ENCODE results near the gene KHDC3L.
"Not testable (repeated sequence)": the region's sequence is repeated elsewhere in the genome, so short reads cannot be mapped to it uniquely, and the experiment has no call there.

Gene KHDC3L

GRCh38 chr6:73371984-73372383, 9.5 kb downstream of the KHDC3L start:
- DNase-seq = no peak

GRCh38 chr6:73372516-73372915, 10.1 kb downstream of the KHDC3L start:
- no peak for DNase-seq

- DNase-seq = no peak
These were observed 12.8 kb downstream of the KHDC3L start for GRCh38 chr6:73375216-73375615.

GRCh38 chr6:73377225-73377624, 14.8 kb downstream of the KHDC3L start:
- no peak for DNase-seq

- DNase-seq = not testable (repeated sequence)
These were observed 19.1 kb downstream of the KHDC3L start for GRCh38 chr6:73381531-73381930.

GRCh38 chr6:73382462-73383113, 20.1 kb downstream of the KHDC3L start:
- DNase-seq = no peak

GRCh38 chr6:73388433-73388799, 26.0 kb downstream of the KHDC3L start:
- DNase-seq = no peak

GRCh38 chr6:73388800-73389512, 26.5 kb downstream of the KHDC3L start:
- peak; percentile 2 for DNase-seq

- peak; percentile 1 for DNase-seq
These were observed 27.4 kb downstream of the KHDC3L start for GRCh38 chr6:73389854-73390253.

- no peak for DNase-seq
These were observed 29.2 kb downstream of the KHDC3L start for GRCh38 chr6:73391675-73392074.

GRCh38 chr6:73392188-73392587, 29.7 kb downstream of the KHDC3L start:
- DNase-seq = not testable (repeated sequence)

- no peak for DNase-seq
These were observed 30.8 kb downstream of the KHDC3L start for GRCh38 chr6:73393278-73393677.

GRCh38 chr6:73394577-73395354, 32.3 kb downstream of the KHDC3L start, which contains the start of gene DDX43:
TSS of gene DDX43 (plus strand) at chr6:73394828. CDS start at chr6:73394906, 78 bp downstream.
- DNase-seq = peak; percentile 68

- no peak for DNase-seq
These were observed 33.4 kb downstream of the KHDC3L start for GRCh38 chr6:73395875-73396274.

GRCh38 chr6:73400656-73401055, 38.2 kb downstream of the KHDC3L start:
- no peak for DNase-seq

- no peak for DNase-seq
These were observed 46.9 kb downstream of the KHDC3L start for GRCh38 chr6:73409395-73409794.

- DNase-seq = no peak
These were observed 50.6 kb downstream of the KHDC3L start for GRCh38 chr6:73413102-73413501.

Data from NCI-H2081 treated with DMSO at 0.1 percent for 48 hours (cell line).